ENCODE results near the gene B3GALT6.
"Not testable (repeated sequence)": the region's sequence is repeated elsewhere in the genome, so short reads cannot be mapped to it uniquely, and the experiment has no call there.

The B3GALT6 gene

DNA sequence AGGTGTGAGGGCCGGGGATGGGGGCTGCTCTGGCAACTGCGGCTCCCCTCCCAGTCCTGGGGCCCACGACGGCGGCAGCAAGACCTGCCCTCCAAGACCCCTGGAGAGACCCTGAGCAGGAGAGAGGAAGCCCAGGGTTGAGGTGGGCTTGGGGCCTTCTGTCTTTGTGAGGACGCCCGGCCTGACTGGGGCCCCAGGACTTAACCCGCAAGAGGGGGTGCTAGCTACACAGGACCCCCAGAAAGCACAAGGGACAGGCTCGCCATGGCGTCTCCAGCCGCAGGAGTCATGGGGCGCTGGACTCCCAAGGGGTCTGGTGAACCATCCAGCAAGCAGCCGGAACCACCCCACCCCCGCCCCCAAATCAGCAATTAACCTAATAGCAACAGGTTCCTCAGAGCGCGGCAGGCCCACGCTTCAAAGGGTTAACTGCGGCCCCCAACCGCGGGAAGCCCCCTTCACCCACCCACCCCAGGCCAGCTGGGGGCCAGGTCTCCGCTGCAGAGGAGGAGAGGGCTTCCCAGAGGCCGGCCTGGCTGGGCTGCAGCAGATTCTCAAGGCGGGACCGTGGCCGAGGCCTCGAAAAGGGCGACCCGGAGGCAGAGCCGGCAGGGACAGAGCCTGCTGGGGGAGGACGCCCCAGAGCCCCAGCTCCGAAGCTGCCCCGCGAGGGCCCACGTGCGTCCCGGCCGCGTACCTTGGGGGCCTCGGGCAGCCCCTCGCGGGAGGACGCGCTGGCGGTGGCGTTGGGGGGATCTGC lies 14.0 kb downstream of the B3GALT6 start:
- no peak for DNase-seq

DNA sequence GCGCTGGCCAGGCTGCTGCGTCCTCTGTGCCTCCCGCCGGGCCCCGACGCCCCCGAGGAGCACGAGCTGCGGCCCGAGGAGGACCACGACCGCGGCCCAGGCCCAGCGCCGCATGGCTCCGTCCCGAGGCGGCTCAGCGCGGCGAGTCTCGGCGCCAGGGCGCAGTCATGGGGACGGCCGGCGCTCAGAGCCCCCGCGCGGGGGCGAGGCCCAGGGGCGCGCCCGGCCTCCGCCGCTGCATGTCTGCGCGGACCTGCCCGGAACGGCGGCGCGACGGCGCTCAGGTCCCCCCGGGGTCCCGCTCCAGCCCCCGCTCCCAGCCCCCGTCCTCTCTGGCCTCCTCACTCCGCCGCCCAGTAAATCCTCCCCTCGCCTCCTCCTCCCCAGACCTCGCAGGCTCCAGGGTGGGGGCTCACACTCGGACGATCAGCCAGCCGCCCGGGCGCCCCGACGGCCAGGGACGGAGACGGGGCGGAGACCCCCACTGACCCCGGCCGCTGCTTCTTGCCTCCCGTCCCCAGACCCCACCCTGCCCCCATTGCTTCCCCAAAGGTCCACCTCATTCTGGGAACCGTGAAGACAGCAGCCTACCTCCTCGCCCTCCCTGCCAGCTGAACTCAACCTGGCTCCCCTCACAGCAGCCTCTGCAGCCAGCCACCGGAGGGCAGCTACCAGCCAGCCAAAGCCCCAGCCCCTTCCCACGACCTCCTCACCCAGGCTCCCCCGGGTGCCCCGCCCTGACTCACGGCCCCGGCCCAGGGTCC lies 14.7 kb downstream of the B3GALT6 start, which contains the start of gene C1QTNF12:
Gene C1QTNF12, minus strand, starts transcription at position 146 of the 764 bp plus-strand sequence. Its CDS starts 32 bp downstream, at position 114.
- DNase-seq: no peak

- no peak for DNase-seq
Measured at GRCh38 chr1:1247341-1247913, 15.4 kb downstream of the B3GALT6 start.

DNA sequence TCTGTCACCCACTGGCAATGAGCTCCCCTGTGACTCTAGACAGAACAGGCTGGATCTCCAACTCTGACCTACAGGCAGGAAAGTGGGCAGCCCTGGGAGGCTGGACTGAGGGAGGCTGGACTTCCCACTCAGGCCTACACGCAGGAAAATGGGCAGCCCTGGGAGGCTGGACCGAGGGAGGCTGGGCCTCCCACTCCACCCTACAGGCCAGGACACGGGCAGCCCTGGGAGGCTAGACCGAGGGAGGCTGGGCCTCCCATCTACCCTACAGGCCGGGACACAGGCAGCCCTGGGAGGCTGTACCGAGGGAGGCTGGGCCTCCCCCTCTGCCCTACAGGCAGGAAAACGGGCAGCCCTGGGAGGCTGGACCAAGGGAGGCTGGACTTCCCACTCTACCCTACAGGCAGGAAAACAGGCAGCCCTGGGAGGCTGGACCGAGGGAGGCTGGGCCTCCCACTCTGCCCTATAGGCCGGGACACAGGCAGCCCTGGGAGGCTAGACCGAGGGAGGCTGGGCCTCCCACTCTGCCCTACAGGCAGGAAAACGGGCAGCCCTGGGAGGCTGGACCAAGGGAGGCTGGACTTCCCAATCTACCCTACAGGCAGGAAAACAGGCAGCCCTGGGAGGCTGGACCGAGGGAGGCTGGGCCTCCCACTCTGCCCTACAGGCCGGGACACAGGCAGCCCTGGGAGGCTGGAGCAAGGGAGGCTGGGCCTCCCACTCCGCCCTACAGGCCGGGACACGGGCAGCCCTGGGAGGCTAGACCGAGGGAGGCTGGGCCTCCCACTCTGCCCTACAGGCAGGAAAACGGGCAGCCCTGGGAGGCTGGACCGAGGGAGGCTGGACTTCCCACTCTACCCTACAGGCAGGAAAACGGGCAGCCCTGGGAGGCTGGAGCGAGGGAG lies 16.2 kb downstream of the B3GALT6 start:
- DNase-seq: not testable (repeated sequence)

DNA sequence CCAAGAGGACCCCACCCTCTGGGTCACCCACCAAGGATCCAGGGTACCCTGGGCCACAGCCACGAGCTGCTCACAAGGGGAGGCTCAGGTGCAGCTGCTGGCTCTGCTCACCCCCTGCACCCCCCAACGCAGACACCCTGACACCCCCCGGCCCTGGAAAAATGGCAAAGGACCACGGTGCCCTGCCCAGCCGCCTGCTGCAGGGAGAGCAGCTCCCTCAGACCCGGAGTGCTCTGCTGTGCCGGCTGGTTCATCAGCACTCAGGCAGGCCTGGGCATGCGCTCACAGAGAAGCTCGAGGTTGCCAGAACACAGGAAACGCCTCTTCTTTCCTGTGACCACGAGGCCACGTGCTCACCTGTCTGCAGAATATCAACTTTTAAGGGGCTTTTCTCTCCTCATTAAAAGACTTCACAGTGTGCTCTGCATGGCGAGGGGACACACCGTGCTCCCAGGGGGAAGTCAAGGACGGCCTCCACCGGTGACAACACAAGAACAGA lies 18.8 kb downstream of the B3GALT6 start:
- DNase-seq: peak in 1 of 2 donors; percentile 70

DNA sequence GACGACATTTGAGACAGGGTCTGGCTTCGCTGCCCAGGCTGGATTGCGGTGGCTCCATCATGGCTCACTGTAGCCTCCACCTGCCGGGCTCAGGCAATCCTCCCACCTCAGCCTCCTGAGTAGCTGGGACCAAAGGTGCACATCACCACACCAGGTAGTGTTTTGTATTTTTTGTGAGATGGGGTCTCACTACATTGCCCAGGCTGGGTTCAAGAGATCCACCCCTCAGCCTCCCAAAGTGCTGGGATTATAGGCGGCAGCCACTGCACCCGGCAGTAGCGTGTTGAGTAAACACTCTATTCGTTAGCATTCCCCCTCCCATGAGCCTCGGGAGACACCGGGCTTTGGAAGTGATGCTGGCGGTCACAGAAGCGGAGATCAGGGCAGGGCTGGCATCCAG lies 21.3 kb downstream of the B3GALT6 start:
- DNase-seq: no peak

- no peak for DNase-seq
Measured at GRCh38 chr1:1253972-1254666, 22.1 kb downstream of the B3GALT6 start.

GRCh38 chr1:1254667-1254998 lies 22.6 kb downstream of the B3GALT6 start:
- DNase-seq: no peak

DNA sequence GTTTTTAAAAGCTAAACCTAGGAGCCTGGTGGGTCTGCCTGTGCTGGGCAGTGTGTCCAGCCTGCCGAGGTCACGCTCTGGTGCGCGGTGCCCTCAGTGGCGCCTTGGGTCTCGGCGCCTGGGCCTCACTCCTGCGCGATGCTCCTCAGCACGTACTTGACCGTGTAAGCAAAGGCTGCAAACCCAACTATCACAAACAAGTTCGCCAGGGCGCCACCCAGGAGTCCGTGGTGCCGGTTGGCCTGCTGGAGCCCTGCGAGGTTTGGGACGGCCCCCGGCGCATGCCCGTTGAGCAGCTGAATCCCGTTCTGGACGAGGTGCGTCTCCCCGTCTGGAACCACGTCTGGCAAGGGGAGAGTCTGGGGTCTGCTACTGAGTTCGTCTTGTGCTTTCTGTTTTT lies 23.0 kb downstream of the B3GALT6 start:
- no peak for DNase-seq

DNA sequence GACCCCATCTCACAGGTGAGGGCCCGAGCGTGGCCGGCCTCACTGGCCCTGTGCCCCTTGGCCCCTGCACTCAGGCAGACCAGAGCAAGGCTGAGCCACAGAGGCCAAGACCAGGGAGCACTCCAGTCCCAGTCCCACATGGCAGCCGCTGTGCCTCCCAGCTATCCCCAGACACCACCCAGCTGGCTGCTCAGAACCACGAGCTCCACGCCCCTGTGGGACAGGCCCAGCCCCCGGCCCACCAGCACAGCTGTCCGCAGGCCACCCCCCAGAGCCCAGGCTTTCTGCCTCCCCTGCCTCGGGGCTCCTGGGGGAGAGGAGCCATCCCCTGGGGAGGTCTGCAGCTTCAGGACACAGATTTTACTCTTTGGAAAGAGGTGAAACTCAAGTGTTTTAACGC lies 23.6 kb downstream of the B3GALT6 start:
- DNase-seq: no peak

- DNase-seq: no peak
Measured at GRCh38 chr1:1256956-1257871, 25.2 kb downstream of the B3GALT6 start.

DNA sequence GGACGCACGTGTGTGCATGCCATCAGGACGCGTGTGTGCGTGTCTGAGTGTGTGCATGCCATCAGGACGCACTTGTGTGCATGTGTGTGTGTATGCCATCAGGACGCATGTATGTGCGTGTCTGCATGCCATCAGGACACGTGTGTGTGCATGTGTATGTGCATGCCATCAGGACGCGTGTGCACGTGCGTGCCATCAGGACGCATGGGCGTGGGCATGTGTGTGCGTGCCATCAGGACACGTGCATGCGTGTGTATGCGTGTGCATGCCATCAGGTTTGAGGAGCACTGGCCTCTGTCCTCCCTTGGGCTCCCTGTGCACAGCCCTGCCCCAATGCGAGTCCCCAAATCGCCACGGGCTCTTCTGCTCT lies 27.1 kb downstream of the B3GALT6 start:
- no peak for DNase-seq

DNA sequence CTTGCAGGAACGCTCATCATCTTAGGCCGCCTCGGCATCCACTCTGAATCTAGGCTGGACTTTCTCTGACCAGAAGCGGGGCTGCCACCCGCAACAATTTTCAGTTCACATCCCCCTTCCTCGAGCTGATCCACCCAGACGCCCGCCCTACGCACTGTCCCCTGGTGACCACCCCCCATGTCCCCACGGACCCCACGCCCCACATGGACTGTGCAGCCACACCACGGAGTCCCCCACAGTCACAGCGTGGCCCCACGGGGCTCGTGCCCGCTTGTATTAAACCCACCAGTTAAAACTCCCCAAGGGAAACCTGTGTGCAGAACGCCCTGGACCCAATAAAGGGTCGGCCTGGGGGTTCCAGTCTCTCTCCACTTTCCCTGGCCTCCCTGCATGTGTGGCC lies 27.5 kb downstream of the B3GALT6 start:
- no peak for DNase-seq

- DNase-seq: no peak
Measured at GRCh38 chr1:1259951-1260600, 28.0 kb downstream of the B3GALT6 start.

DNA sequence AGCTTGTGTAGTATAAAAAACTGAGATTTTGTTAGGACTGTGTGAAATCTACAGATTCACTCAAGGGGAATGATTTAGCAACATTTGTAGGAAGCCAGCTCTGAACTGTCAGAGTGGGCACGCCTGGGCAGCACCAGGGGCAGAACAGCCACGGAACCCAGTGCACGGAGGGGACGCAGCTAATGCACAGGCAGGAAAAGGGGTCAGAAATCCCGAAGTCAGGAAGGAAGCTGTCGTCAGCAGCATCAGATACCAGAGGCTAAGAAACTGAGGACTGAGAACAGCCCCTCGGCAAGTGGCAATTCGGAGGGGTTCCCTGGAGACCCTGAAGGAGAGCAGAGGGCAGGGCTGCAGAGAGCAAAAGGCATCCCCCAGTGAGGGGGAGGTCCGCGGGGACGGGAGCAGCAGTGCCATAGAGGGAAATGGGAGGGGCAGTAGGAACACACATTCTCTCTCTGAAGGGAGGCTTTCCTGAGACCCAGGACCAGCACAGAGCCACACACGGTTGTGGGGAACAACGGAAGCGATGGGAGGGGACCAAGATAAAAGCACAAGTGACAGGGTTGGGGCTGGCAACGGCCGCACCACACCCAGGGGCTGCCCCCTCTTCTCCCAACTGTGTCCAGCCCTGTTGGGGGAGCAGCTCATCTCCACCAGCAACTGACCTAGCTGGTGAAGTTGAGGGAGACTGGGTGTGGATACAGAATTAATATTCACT lies 29.0 kb downstream of the B3GALT6 start:
- DNase-seq: no peak

DNA sequence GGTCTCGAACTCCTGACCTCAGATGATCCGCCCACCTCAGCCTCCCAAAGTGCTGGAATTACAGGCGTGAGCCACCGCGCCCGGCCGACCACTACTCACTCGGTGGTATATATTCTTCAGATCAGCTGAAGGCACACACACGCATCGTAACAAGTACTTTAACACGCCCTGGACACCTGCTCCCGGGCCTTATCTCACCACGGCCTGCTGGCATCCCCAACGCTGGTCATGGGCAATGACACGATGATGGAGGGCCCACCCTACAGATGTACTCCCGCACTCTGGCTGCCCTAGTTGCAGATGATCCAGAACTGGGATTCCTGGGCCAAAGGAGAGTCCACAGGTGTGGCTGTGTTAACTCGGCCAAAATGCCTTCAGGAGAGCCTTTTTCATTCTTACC lies 30.0 kb downstream of the B3GALT6 start:
- no peak for DNase-seq

GRCh38 chr1:1262758-1263157 lies 30.7 kb downstream of the B3GALT6 start:
- DNase-seq: no peak

DNA sequence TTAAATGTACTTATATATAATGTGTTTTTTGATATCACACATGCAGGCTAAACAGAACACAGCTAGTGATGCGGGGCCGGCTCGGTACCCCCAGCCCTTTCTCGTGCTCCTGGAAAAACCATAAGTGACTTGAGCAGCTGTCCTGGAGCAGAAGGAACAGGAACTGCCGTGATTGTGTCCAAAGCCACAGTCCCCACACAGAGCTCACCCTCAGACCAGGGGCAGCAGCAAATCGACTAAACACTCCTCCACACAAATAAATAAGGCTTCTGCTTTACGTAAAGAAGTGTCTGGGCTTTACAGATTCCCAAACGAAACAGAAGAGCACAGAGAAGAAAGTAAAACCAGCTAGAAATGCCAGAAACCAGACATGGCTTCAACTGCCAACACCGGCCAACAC lies 32.0 kb downstream of the B3GALT6 start:
- DNase-seq: no peak

- DNase-seq: peak in 1 of 2 donors; percentile 30
Measured at GRCh38 chr1:1264868-1265272, 32.8 kb downstream of the B3GALT6 start.
